WTC11 (cell line): ENCODE data around the gene BIRC3.

Experiments used
- AFF4 ChIP-seq: sonication (generic); formaldehyde crosslinking; IDR thresholded peaks from 2 replicates; pipeline ENCODE4 v1.8.1; 2023; ENCODE audit warnings: mild to moderate bottlenecking, missing genetic modification reagents, borderline replicate concordance
- ARID4B ChIP-seq: sonication (generic); formaldehyde crosslinking; IDR thresholded peaks from 2 replicates; pipeline ENCODE4 v1.8.0; 2023; ENCODE audit warnings: missing genetic modification reagents, mild to moderate bottlenecking, borderline replicate concordance
- ATF2 ChIP-seq: sonication (generic); formaldehyde crosslinking; IDR thresholded peaks from 2 replicates; pipeline ENCODE4 v1.8.1; 2022; ENCODE audit warnings: low read depth, missing genetic modification reagents, borderline replicate concordance
- CTCF ChIP-seq: fragments of 200-600 bp; IDR thresholded peaks from 2 replicates; pipeline ENCODE4 v1.8.0; 2022; ENCODE audit warnings: antibody characterized with exemption
- ELF4 ChIP-seq: sonication (generic); formaldehyde crosslinking; IDR thresholded peaks from 2 replicates; pipeline ENCODE4 v1.8.1; 2022; ENCODE audit warnings: low read depth, mild to moderate bottlenecking, moderate library complexity, missing genetic modification reagents
- FOXP4 ChIP-seq: sonication (generic); formaldehyde crosslinking; IDR thresholded peaks from 2 replicates; pipeline ENCODE4 v1.8.0; 2022; ENCODE audit warnings: mild to moderate bottlenecking, missing genetic modification reagents
- IRF2 ChIP-seq: sonication (generic); formaldehyde crosslinking; IDR thresholded peaks from 2 replicates; pipeline ENCODE4 v1.8.0; 2022; ENCODE audit warnings: low read depth, missing genetic modification reagents, borderline replicate concordance
- MAX ChIP-seq: sonication (generic); formaldehyde crosslinking; IDR thresholded peaks from 2 replicates; pipeline ENCODE4 v1.8.0; 2022; ENCODE audit warnings: mild to moderate bottlenecking, missing genetic modification reagents
- NR1H2 ChIP-seq: sonication (generic); formaldehyde crosslinking; IDR thresholded peaks from 2 replicates; pipeline ENCODE4 v1.9.0; 2021; ENCODE audit warnings: mild to moderate bottlenecking, moderate library complexity, missing genetic modification reagents
- ZNF138 ChIP-seq: sonication (generic); formaldehyde crosslinking; conservative IDR thresholded peaks from 2 replicates; pipeline ENCODE4 v1.8.1; 2022; ENCODE audit warnings: mild to moderate bottlenecking, moderate library complexity, missing genetic modification reagents
- ZNF232 ChIP-seq: sonication (generic); formaldehyde crosslinking; IDR thresholded peaks from 2 replicates; pipeline ENCODE4 v1.8.0; 2022; ENCODE audit warnings: mild to moderate bottlenecking, missing genetic modification reagents
- ZNF416 ChIP-seq: fragments of 250-450 bp; sonication (Bioruptor Pico); IDR thresholded peaks from 2 replicates; pipeline ENCODE4 v1.9.0; 2021; ENCODE audit warnings: mild to moderate bottlenecking, inconsistent platforms
- ZNF423 ChIP-seq: fragments of 250-450 bp; sonication (Bioruptor Pico); IDR thresholded peaks from 2 replicates; pipeline ENCODE4 v2.1.2; 2022; ENCODE audit warnings: mild to moderate bottlenecking, moderate library complexity

GRCh38 chr11:102287964-102288724 is 29.1 kb upstream of the BIRC3 start:
- TF ChIP-seq NR1H2 (CRISPR knock-in tag) = no peak
- peak; percentile 54 for TF ChIP-seq CTCF
- no peak for TF ChIP-seq ATF2 (CRISPR knock-in tag)
- TF ChIP-seq ZNF423 (CRISPR knock-in tag) = no peak
- no peak for TF ChIP-seq ZNF416 (CRISPR knock-in tag)
- TF ChIP-seq MAX (CRISPR knock-in tag) = no peak
- TF ChIP-seq ELF4 (CRISPR knock-in tag) = no peak
- TF ChIP-seq ARID4B (CRISPR knock-in tag) = no peak
- no peak for TF ChIP-seq ZNF138 (CRISPR knock-in tag)
- no peak for TF ChIP-seq FOXP4
- no peak for TF ChIP-seq IRF2 (CRISPR knock-in tag)
- no peak for TF ChIP-seq AFF4
- no peak for TF ChIP-seq ZNF232 (CRISPR knock-in tag)
